GM19372 (cell line): ENCODE measurements around the gene TRAPPC10.
A peak's percentile ranks its signal among the peaks of the same experiment; 100 is the strongest.
"Not testable (repeated sequence)": the region's sequence is repeated elsewhere in the genome, so short reads cannot be mapped to it uniquely, and the experiment has no call there.

ENCODE experiments used
- ATAC-seq: cut with Tn5 transposase; IDR thresholded peaks from one replicate; pipeline ENCODE4 v1.9.1; 2021; ENCODE audit warnings: mild to moderate bottlenecking, low read depth, moderate library complexity; ENCODE audit not compliant: unreplicated experiment

Gene TRAPPC10

DNA sequence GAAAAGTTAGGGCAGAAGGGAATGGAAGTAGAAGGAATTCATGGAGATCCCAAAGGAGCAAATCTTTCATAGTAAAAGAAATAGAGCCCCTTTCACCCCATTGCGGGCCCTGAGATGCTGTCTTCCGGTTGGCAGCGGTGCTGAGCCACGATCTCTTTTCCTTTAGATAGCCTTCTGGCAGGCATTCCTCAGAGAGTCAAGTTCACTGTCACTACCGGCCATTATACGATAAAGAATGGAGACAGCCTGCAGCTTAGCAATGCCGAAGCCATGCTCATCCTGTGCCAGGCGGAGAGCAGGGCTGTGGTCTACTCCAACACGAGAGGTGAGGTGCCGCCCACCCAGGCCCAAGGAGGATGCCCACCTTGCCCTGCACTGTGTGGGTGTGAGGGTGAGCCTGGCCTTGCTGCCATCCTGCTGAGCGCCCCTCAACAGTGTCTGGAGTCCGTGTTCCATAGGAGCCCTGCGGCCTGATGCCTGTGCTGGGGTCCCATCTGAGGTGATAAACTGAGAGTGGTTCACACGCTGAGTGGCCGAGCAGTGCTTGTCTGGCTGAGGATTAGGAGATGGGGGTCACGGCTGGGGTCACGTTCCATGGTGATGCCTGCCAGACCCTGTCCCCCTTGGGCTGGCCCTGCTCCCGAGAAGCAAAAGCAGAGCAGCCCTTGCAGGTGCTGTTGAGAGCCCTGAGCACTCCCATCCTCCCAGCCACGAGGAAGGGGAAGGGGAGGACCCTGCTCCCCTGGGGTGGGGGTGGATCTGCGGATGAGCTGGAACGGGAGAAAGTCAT, 74.7 kb downstream of the TRAPPC10 start:
- no peak for ATAC-seq

DNA sequence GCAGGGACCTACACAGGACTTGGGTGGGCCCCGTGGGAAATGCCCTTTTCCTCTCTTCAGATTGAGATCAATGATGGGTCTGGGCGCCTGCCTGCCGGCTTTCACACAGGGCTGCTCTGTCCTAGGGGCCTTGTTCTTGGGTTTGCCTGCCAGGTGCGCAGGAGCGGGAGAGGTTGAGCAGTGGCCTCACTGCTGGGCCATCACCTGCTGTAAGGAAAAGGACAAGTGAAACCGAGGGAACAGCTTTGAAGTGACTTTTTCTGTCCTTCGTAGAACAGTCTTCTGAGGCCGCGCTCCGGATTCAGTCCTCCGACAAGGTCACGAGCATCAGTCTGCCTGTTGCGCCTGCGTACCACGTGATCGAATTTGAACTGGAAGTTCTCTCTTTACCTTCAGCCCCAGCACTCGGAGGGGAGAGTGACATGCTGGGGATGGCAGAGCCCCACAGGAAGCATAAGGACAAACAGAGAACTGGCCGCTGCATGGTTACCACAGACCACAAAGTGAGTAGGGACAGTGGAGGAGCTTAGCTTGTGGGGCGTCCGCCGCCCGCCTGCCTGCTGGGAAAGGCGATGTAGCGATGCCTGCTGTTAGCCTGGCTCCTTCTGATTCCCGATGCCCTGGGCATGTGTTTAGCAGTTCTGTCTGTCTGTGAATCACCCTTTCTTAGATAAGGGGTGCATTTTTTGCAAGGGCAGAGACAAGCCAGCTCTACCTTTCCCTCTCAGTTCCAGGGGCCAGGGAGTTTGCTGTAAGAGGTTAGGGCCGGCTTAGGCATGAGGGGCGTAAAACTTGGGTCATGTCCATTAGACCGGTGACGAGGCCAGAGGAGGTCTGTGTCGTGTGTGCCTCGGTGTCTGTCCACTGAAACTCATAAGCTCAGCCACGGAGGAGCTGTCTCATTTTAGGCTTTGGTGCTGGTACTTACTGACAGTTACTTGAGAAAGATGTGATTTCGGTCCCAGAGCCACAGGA, 75.6 kb downstream of the TRAPPC10 start:
- ATAC-seq, result no peak

DNA sequence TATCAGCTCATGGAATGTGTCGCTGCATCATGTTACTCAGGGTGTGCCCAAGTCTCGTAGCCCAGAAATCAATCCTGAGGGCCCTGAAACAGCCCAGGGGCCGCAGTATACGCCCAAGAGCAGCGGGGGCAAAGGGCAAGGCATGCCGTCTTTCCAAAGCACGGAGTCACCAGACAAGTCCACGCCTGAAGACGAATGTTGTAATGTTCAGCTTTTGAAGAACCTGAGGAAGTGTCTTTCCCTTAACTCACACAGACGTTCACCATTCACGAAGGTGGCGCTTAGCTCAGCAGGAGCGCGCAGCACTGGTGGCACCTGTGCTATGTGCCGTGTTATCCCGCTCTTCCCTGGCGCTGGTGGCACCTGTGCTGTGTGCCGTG, 76.3 kb downstream of the TRAPPC10 start:
- no peak for ATAC-seq

DNA sequence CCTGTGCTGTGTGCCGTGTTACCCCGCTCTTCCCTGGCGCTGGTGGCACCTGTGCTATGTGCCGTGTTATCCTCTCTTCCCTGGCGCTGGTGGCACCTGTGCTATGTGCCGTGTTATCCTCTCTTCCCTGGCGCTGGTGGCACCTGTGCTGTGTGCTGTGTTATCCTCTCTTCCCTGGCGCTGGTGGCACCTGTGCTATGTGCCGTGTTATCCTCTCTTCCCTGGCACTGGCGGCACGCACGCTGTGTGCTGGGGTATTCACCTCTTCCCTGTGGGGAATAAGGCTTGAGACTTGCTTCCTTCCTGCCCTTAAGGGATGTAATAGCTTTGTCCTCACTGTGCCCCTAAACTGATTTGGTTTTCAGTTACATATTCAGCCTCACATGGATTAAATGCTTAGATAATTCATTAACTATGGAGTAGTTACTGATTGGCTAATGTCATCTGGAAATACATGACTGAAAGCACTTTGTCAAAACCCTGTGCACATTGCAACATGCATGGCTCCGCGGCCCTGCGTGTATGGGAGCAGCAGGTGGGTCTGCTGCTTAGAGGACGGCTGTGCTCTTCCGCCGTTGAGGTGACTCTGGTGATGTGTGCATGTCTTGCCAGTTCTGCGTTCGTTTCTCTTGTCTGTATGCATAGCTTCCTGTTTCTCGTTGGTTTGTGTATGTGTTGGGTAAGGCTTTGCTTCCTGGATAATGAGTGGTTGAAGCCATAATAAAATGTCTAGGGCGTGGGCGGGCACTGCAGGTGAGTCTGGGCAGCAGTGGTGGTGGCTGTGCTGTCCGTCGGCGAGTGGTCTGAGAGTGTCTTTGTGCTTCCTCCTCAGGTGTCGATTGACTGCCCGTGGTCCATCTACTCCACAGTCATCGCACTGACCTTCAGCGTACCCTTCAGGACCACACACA, 77.1 kb downstream of the TRAPPC10 start:
- ATAC-seq, result no peak

DNA sequence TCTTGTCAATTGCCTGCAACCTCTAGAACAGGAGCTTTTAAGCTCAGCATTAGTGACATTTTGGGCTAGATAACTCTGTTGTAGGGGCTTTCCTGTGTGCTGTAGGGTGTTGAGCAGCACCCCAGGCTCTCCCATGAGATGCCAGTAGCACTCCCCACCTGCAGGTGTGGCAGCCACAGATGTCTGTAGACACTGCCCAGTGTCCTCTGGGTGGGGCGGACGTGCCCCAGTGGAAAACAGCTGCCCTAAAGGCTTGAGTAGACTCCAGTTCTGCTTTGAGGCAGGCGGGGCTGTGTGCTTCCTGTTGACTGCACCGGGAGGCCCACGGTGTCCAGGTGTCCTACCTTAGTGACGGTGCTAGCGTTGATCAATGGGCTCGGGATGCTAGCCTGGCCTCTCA, 78.2 kb downstream of the TRAPPC10 start:
- ATAC-seq, result no peak

DNA sequence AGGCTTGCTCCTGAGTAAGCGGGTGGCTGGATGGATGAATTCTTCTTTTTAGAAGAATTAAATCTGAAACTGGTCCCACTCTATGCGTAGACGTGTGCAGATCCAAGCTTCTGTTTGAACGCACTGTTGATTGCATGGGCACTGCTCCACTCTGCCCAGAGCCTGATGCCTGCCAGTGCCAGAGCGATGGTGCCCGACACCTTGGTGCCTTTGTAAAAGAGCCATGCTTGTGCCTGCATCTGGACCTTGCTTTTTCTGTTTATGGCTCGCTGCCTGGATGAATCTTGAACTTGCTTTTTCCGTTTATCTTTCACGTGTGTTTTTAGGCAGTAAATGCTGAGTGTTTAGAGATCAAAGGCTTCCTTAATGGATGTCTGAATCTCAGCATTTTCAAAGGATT, 80.1 kb downstream of the TRAPPC10 start:
- ATAC-seq, result no peak

DNA sequence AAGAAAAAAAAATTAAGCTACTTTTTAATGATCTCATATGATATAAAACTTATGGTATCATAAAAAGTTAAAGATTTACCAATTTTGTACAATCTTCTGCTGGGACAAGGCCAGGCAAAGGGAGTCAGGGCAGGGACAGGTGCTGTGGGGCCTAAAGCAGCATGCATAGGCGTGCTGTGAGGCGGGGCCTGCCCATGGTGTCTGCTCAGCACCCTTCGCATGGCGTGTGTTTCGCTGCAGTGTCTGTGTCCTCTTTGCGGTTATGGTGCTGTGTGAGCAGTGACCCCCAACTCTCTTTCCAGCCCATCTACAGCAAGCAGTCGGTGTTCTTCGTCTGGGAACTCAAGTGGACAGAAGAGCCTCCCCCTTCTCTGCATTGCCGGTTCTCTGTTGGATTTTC, 81.7 kb downstream of the TRAPPC10 start:
- no peak for ATAC-seq

DNA sequence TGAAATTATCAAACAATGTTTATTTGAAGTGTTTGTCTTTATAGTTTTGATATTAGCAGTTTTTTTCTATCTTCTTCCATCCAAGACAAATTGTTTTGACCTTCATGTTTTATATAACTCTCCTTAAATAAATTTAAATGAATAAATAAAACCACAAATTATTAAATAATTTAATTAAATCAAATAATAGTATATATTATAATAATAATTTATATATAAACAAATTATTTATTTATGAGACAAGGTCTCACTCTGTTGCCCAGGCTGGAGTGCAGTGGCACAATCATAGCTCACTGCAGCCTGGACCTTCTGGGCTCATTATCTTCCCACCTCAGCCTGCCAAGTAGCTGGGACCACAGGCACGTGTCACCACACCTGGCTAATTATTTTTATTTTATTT, 82.7 kb downstream of the TRAPPC10 start:
- no peak for ATAC-seq

DNA sequence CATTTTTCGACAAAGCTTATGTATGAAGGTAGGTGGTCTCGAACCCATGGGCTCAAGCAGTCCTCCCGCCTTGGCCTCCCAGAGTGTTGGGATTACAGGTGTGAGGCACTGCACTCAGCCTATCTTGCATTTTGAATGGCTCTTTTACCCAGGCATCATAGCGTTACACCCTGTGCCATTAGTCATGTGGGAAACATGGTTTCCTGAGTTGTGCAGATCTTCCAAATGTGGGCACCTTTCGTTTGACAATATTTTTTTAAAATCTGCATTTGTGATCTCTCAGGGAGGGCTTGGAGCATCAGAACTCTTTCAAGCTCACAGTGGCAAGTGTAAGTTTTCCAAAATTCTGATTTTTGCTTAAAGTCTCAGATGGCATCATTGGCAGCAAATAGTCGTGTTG, 86.4 kb downstream of the TRAPPC10 start:
- ATAC-seq, result not testable (repeated sequence)

DNA sequence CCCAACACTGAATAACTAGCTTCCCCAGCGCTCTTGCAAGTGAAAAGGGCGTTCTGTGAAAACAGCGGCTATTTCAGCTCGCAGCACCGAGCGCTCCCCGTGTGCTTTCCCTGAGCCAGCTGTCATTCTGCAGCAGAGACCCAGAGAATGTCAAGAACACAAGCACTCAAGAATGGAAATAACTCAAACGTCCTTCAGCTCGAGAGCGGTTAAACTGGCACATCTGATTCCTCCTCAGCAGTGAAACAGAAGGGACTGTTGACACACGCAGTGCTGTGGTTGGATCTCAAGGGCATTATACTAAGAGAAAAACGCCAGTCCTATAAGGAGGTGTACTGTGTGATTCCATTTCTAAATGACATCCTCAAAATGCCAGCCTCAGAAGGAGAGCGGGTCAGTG, 86.9 kb downstream of the TRAPPC10 start:
- ATAC-seq, result not testable (repeated sequence)

DNA sequence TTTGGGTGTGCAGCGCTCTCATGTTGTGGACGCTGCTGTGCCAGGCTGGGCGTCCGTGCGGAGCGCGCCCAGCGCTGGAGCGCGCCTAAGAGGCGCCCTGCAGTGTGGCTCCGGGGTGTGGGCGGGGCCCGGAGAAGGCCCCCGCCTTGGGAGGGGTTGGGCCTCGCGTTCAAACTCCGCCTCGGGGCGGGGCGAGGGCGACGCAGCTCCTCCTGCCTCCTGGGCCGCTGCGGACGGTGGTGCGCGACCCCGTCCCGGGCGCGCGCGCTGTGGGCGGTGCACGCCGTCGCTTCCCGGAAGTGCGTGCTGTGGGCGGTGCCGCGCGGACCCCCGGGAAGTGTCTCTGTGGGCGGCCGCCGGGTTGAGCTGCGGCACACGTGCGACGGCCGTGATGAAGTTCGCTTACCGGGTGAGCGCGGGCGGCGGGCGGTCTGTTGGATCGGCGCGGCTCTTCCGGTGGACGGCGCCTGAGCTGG, 95.0 kb downstream of the TRAPPC10 start, which contains the start of gene PWP2:
Gene PWP2, plus strand, starts transcription at position 374 of the 476 bp plus-strand sequence. Its CDS starts 18 bp downstream, at position 392.
- peak; percentile 97 for ATAC-seq

DNA sequence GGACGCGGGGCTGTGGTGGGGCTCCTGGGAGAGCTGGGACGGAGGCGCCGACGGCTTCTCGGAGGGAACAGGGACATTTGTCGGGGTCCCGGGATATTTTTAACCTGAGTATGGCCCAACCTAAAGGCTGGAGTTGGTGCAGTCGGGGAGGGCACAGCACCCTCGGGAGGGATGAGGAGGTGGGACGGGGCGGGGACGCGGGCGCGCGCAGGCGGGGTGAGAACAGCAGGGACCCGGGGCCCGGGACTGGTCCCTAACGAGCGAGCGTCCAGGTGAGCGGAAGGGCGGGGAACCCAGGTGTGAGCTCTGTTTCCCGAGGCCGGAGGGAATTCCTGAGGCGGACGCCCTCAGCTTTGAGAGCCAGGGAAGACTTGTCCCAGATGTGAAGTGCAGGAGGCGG, 95.5 kb downstream of the TRAPPC10 start:
- ATAC-seq, result peak; percentile 10

DNA sequence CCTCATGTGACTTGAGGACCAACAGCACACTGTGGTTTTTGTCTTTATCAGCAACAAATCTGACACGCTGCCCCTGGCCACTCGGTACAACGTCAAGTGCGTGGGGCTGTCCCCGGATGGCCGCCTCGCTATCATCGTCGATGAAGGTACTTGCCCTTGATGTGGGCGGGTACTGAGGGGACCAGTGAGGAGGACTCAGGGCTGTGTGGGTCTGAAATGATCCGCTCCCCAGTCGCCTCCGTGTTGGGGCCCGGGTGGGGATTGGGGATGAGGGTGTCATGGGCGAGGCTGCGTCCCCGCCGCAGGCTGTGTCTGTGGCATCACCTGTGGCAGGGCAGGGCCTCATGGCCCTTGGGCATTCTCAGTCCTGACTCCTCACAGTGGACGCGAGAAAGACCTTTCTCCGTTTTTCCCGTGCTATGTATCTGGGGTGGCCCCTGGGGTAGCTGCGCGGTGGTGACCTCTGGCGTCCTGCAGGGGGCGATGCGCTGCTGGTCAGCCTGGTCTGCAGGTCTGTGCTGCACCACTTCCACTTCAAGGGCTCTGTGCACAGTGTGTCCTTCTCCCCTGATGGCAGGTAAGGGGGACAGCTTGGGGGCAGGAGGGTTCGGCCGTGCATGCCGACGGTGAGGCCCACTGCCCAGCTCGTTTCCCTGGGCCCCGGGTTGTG, 101.7 kb downstream of the TRAPPC10 start:
- not testable (repeated sequence) for ATAC-seq

DNA sequence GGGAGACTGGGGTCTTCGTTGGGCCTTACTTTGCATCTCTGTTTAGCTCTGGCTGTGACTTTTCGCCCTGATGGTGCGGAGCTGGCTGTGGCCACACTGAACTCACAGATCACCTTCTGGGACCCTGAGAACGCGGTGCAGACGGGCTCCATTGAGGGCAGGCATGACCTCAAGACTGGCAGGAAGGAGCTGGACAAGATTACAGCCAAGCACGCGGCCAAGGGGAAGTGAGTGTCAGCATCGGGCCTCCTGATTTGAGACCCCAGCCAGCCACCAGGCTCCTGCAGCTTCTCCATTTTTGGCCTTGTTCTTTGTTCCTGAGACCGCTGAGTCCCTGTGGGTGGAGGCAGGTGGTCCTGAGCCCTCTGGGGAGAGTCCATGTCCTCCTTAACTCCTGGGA, 110.0 kb downstream of the TRAPPC10 start:
- not testable (repeated sequence) for ATAC-seq

DNA sequence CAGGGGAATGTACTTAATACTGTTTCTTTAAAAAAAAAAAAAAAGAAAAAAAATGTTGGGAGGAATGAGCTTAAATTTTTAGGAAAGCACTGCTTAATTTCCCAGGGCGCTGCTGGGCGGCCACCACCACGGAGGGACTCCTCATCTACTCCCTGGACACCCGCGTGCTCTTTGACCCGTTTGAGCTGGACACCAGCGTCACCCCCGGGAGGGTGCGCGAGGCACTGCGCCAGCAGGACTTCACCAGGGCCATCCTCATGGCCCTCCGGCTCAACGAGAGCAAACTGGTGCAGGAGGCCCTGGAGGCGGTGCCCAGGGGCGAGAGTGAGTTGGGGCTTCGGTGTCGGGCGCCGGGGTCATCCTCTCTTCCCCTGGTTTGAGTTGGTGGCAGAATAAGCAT, 115.7 kb downstream of the TRAPPC10 start:
- not testable (repeated sequence) for ATAC-seq

DNA sequence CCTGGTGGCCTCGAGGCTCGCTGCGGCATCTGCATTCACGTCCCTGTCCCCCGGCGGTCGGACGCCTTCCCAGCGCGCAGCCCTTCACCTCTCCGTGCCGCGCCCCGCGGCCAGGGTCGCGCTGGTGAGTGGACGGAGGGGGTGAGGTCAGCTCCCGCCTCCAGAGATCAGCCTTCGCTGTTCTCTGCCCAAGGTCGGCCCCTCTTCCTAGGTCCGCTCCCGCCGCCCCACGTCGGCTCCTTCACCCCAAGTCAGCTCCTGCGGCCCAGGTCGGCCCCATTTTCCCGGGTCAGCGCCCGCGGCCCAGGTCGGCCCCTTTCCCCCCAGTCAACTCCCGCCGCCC, 121.6 kb downstream of the TRAPPC10 start:
- ATAC-seq, result not testable (repeated sequence)

DNA sequence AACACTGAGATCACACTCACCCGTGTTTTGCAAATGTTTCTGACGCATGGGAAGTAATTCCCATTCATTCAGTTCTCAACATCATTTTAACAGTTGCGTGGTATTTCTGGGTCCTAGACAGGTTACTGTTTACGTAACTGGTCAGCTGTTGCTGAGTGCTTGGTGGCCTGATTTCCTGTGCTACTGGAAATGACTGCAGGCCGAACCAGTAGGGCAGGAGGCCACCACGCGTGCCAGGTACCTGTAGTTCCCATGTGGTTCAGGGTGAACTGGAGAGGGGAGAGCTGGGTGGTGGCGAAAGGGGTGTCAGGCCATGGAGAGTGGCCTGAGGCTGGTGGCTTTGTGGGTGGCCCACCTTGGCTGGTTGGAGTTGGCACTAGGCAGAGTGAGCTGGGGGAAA, 122.6 kb downstream of the TRAPPC10 start:
- not testable (repeated sequence) for ATAC-seq

DNA sequence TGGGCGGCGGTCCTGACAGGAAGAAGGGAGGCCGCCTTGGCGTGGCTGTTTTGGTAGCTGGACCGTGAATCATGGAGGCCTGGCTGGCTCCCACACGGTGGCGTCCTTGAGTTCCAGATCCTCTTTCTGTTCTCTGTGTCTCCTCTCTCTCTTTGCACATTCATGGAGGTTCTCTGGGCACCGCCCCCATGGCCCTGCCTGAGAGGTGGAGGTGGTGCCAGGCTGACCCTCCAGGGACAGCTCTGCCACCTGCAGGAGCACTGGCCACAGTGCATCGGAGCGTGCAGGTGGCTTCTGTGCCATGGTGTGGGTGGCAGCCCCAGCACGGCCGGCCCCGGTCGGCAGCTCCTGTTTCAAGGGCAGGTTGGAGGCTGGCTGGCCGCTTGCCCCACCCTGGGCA, 125.9 kb downstream of the TRAPPC10 start:
- ATAC-seq, result not testable (repeated sequence)

DNA sequence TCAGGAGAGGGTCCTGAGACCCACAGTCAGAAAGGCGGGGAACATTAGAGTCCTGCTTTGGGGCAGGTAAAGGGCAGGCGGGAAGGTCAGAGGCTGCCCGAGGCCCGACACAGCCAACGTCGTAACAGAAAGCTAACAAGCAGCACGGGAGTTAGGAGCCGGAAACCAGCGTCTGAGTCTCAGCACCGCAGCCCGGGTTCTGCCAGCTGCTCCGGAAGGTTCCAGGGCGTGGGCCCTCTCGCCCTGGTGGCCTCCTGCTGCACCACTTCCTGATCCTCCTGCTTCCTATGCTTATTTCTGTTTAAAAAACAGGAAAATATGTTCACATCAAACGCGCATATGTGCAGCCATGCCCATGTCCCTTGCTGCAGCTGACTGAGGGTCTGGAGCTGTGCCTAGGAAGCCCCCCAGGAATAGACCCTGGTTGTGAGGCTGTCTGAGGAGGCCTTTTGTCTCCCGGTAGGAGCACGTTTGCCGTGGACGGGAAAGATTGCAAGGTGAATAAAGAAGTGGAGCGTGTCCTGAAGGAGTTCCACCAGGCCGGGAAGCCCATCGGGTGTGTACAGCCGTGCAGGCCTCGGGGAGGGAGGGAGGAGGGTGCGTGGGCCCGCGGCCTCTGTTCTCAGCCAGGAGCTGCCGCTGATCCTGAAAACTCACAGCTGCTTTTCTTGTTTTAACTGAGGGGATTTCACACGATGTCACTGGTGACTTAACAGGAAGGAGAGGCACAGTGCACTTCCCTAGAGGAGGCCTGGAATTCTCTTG, 127.9 kb downstream of the TRAPPC10 start:
- ATAC-seq, result not testable (repeated sequence)
